ENCODE results near the gene DBNDD1. TPM values are rescaled to one million over a fixed set of nuclear protein-coding genes. Genes with fewer than 3 reads are reported as not detected.
"Not testable (repeated sequence)": the region's sequence is repeated elsewhere in the genome, so short reads cannot be mapped to it uniquely, and the experiment has no call there.

Gene DBNDD1
- total RNA-seq, 2 donors from 2014 or later, result 0.47 to 0.92 TPM

DNA sequence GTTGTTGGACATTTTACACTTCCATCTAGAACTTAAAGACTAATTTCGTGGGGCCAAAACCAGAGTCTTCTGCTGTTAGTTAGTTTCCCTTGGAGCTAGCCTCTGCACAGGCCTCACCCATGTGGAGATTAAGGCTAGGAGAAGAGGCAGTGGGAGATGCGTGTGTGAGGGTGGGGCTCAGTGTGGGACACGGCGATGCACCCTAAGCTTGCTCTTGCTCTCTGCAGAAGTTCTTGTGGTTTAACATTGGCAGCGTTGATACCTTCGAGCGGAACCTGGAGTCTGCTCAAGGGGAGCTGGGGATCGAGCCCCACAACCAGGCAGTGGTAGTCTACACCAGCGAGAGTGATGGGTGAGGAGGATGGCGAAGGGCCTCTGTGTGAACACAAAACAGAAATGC is 34.0 kb downstream of the DBNDD1 start:
- H3K36me3 Mint-ChIP-seq (ENCODE audit: low read depth), result peaks cover 6% of the 10 kb centered on the region

DNA sequence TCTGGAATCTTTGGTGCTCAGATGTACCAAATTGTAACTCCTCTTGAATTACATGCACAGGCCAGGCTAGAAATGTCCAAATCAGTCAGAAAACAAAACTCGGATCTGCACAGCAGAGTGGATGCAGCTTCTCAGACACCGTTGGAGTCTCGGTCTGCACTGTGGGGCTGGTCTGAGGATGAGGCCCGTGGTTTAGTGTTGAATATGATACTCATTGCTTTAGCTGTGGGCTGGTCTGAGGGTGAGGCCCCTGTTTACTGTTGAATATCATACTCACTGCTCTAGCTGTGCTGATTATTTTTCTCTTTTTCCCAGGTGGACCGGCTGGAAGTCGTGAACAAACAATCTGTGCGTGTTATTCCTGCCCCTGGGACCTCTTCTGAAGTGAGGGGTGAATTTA is 35.0 kb downstream of the DBNDD1 start:
- H3K9me3 ChIP-seq (ENCODE audit: control insufficient read depth, low read length, poor library complexity, severe bottlenecking), result no peaks in the 10 kb centered on the region
- ATAC-seq (no peak), DNase-seq (no peak)
- Mint-ChIP-seq H3K27me3 (no peaks in the 10 kb centered on the region), H3K4me1 (peaks cover 2% of the 10 kb centered on the region), H3K36me3 (ENCODE audit: low read depth) (peaks cover 8% of the 10 kb centered on the region), H3K27ac (no peak overlapping the region), H3K4me3 (no peak overlapping the region)

More for the DNA sequence above, 34.0 kb downstream of the DBNDD1 start:
- Mint-ChIP-seq H3K4me1 (peaks cover 2% of the 10 kb centered on the region), H3K27ac (no peak overlapping the region), H3K27me3 (no peaks in the 10 kb centered on the region), H3K4me3 (no peak overlapping the region)
- DNase-seq (no peak), ATAC-seq (no peak)
- H3K9me3 ChIP-seq (ENCODE audit: control insufficient read depth, low read length, poor library complexity, severe bottlenecking), result no peaks in the 10 kb centered on the region

DNA sequence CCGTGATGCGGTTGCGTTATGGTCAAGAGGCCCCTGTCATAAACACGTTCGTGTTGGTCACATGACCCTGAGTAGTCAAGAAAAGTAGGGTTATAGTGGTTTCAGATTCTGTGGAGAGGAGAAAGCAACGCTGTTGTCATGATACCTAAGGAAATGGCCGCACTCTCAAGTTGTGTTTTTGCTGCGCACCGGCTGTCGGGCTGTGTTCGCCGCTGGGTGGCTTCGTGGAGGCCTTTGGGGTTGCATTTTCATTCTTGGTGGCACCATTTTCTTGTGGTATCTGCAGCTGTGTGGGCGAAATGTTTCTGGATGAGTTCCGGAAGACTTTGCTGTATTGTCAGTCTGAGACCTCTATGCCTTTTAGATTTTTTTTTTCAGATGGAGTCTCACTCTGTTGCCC is 35.7 kb downstream of the DBNDD1 start:
- no peak overlapping the region for H3K27ac Mint-ChIP-seq
- peaks cover 7% of the 10 kb centered on the region for H3K36me3 Mint-ChIP-seq (ENCODE audit: low read depth)
- no peak overlapping the region for H3K4me3 Mint-ChIP-seq
- ATAC-seq, result no peak
- H3K27me3 Mint-ChIP-seq, result no peaks in the 10 kb centered on the region
- no peaks in the 10 kb centered on the region for H3K9me3 ChIP-seq (ENCODE audit: control insufficient read depth, low read length, poor library complexity, severe bottlenecking)
- peaks cover 2% of the 10 kb centered on the region for H3K4me1 Mint-ChIP-seq
- no peak for DNase-seq

DNA sequence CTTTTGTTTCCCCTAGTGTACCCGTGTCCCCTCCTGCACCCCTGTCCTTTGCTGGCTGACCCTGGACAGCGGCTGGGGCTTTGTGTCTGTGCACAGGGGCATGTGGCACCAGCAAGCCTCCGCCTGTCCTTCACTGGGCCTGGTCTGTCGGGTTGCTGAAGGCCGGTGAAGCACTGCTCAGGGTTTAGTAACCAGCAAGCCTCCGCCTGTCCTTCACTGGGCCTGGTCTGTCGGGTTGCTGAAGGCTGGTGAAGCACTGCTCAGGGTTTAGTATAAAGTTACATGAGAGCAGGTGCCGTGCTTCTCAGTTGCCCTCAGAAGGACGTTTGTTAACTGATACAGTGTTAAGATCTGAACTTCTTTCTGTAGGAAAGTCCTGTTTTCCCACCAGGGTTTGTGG is 36.9 kb downstream of the DBNDD1 start:
- no peak for ATAC-seq
- Mint-ChIP-seq H3K4me3 (no peak overlapping the region), H3K27ac (no peak overlapping the region), H3K36me3 (ENCODE audit: low read depth) (peaks cover 6% of the 10 kb centered on the region), H3K4me1 (peaks cover 4% of the 10 kb centered on the region), H3K27me3 (no peaks in the 10 kb centered on the region)
- no peaks in the 10 kb centered on the region for H3K9me3 ChIP-seq (ENCODE audit: control insufficient read depth, low read length, poor library complexity, severe bottlenecking)
- no peak for DNase-seq

DNA sequence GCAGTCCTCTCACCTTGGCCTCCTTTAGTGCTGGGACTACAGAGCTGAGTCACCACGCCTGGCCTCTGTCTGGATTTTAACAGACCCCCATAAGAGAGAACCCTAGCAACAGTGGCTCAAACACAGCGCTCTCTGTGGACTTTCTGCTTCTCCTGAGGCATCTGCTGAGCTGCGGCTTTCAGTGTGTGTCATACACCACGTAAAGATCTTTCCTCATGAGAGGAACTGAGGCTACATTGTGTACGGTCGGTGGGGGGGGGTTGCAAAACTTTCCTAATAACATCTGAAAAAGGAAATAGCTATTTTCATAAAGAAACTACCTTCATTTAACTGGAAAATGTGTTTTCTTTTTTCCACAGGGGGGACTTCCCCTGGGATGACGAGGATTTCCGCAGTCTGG is 37.8 kb downstream of the DBNDD1 start:
- Mint-ChIP-seq H3K27me3 (no peaks in the 10 kb centered on the region), H3K36me3 (ENCODE audit: low read depth) (peaks cover 6% of the 10 kb centered on the region), H3K27ac (no peak overlapping the region), H3K4me1 (peaks cover 4% of the 10 kb centered on the region), H3K4me3 (no peak overlapping the region)
- ATAC-seq, result no peak
- no peaks in the 10 kb centered on the region for H3K9me3 ChIP-seq (ENCODE audit: control insufficient read depth, low read length, poor library complexity, severe bottlenecking)
- DNase-seq, result no peak

DNA sequence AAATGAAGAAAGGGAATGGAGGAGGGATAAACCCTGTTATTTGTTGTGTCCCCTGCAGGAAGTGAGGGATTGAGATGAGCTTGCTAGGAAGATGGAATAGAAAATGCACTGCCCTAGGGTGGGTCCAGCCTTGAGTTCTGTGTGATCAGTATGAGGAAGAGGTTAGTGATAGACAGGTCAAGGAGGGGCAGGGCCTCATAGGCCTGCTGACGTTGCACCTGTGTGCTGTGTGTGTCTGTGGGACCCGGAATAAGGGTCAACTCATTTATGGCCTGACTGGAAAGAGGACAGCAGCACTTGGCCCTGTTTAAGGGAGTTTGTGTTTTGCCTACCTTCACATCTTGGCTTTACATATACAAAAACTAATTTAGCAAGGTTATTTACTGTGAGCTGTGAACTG is 44.4 kb downstream of the DBNDD1 start:
- Mint-ChIP-seq H3K27me3 (no peaks in the 10 kb centered on the region), H3K4me3 (peak overlapping the region; percentile 19), H3K4me1 (peaks cover 19% of the 10 kb centered on the region), H3K36me3 (ENCODE audit: low read depth) (no peaks in the 10 kb centered on the region), H3K27ac (no peak overlapping the region)
- DNase-seq, result no peak
- ATAC-seq, result no peak
- H3K9me3 ChIP-seq (ENCODE audit: control insufficient read depth, low read length, poor library complexity, severe bottlenecking), result no peaks in the 10 kb centered on the region

DNA sequence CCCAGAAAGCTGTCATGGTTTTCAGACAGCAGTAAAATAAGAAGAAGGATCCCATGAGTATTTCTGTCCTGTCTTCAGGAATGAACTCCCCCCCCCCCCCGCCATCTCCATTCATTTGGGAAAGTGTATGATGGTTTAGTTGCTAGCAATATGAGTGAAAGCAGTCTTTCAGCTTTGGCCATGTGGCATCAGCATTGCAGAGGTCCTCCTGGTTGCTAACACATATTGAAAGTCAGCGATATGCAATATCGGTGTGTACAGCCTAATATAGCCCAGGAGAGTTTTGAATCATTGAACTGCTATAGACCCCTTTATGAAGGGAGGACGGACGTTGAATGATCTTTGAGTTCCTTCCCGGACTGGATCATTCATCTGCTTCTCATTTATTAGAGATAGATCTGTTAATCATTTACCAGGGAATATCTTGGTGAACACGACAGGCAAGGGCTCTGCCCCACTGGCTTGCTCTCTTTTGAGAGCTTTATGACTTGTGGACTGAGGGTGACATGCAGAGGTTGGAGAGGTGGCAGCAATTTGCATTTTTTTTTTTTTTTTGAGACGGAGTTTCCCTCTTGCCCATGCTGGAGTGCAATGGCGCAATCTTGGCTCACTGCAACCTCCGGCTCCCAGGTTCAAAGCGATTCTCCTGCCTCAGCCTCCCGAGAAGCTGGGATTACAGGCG is 45.5 kb downstream of the DBNDD1 start:
- no peak for ATAC-seq
- H3K36me3 Mint-ChIP-seq (ENCODE audit: low read depth), result no peaks in the 10 kb centered on the region
- H3K4me1 Mint-ChIP-seq, result peaks cover 19% of the 10 kb centered on the region
- peak overlapping the region; percentile 99 for H3K4me3 Mint-ChIP-seq
- no peak overlapping the region for H3K27ac Mint-ChIP-seq
- DNase-seq, result no peak
- no peaks in the 10 kb centered on the region for H3K9me3 ChIP-seq (ENCODE audit: control insufficient read depth, low read length, poor library complexity, severe bottlenecking)
- no peaks in the 10 kb centered on the region for H3K27me3 Mint-ChIP-seq

DNA sequence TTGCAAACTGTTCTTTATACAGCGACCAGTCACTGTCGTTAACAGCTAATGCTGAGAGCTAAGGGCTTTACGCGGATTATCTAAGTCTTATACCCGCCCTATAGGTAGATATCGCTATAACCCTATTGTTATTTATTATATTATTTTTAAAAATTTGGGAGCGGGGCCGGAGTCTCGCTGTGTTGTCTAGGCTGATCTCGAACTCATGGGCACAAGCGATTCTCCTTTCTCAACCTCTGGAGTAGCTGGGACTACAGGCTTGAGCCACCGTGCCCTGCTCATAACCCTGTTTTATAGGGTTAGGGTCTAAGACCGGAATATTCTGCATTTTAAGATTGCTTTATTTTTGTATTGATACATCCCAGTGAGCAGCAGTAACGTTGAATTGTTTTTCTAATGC is 46.0 kb downstream of the DBNDD1 start:
- H3K4me1 Mint-ChIP-seq, result peaks cover 18% of the 10 kb centered on the region
- ATAC-seq (no peak), DNase-seq (no peak)
- H3K36me3 Mint-ChIP-seq (ENCODE audit: low read depth), result no peaks in the 10 kb centered on the region
- peak overlapping the region; percentile 97 for H3K27ac Mint-ChIP-seq
- H3K27me3 Mint-ChIP-seq, result no peaks in the 10 kb centered on the region
- H3K9me3 ChIP-seq (ENCODE audit: control insufficient read depth, low read length, poor library complexity, severe bottlenecking), result no peaks in the 10 kb centered on the region
- H3K4me3 Mint-ChIP-seq, result peak overlapping the region; percentile 99

DNA sequence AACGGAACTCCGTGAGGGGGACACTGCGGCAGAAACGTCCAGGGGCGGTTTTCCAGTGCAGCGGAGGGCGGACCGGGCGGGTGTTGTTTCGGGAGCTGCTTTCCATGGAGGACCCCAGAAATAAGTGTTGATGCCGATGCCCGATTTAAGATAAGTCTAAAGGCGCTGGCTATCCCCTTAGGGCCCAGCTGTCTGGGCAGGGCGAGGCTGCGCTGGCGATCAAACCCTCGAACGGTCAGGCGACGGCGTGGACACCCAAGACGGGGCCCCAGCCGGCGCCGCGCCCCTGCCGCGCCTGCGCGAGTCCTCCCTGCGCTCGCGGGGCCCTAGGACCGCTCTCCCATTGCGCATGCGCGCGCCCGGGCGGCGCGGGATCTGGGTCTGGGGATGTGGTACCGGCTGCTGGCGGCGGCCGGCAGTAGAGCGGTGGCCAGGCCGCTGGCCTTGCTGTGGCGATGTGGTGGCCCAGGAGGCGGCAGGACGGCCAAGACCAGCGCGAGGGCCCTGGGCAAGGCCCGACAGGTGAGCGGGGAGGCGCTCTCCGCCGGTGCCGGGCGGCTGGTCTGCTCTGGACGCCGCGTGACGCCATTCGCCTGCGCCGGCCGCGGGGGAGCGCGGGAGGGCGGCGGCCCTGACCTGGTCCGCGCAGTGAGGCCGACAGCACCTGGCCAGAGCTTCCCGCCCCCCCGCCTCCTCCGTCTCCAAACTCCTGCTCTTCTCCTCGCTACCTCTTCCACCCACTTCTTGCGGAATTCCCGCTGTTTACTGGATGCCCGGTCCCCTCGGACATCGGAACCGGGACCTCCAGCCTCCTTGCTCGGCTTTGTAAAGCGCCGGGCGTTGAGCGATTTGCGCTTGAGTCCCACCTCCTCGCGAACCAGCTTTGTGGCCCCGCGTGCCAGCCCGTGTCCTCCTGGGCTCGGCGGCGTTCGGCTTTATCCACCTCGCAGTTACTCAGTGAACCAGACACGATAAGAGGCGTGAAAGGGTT is 46.7 kb downstream of the DBNDD1 start:
- DNase-seq, result peak; percentile 88 to 93 (median 89)
- H3K4me1 Mint-ChIP-seq, result peaks cover 17% of the 10 kb centered on the region
- peak; percentile 93 for ATAC-seq
- H3K27ac Mint-ChIP-seq, result peak overlapping the region; percentile 97
- no peaks in the 10 kb centered on the region for H3K27me3 Mint-ChIP-seq
- no peaks in the 10 kb centered on the region for H3K9me3 ChIP-seq (ENCODE audit: control insufficient read depth, low read length, poor library complexity, severe bottlenecking)
- H3K36me3 Mint-ChIP-seq (ENCODE audit: low read depth), result no peaks in the 10 kb centered on the region
- H3K4me3 Mint-ChIP-seq, result peak overlapping the region; percentile 99

DNA sequence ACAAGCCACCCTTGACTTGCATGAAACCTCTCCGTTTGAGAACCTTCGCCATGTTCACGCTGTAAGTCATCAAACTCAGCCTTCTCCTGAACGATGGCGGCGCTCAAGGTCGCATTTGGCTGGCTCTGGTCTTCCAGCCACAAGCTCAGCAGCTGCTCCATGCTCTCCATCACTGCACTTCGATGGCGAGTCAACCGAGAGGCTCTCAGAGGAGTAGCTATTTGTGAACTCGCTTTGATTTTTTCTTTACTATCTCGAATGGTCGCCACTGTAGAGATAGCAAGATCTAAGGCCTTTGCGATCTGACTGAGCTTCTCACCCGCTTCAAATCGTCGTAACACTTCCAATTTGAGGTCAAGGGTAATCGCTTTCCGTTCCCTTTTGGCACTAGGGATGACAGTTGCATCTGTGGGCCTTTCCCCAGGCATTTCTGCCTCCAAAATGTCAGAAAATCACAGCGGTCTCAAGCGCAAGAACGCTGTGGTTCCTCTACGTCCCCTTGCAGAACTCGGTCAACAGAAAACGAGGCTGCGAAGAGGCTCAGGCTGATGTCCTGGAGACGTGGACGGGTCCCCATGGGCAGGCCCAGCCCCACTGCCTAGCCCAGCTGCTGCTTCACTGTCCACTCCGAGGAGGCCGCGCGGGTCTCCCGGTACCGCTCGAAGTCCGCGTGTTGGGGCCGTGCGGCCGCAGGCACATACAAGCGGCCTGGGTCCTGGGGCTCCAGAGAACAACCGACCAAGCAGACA is 47.6 kb downstream of the DBNDD1 start:
- peak overlapping the region; percentile 99 for H3K4me3 Mint-ChIP-seq
- DNase-seq, result peak in 1 of 3 donors; percentile 23
- H3K4me1 Mint-ChIP-seq, result peaks cover 17% of the 10 kb centered on the region
- H3K36me3 Mint-ChIP-seq (ENCODE audit: low read depth), result no peaks in the 10 kb centered on the region
- no peaks in the 10 kb centered on the region for H3K9me3 ChIP-seq (ENCODE audit: control insufficient read depth, low read length, poor library complexity, severe bottlenecking)
- no peaks in the 10 kb centered on the region for H3K27me3 Mint-ChIP-seq
- ATAC-seq, result no peak
- peak overlapping the region; percentile 97 for H3K27ac Mint-ChIP-seq

DNA sequence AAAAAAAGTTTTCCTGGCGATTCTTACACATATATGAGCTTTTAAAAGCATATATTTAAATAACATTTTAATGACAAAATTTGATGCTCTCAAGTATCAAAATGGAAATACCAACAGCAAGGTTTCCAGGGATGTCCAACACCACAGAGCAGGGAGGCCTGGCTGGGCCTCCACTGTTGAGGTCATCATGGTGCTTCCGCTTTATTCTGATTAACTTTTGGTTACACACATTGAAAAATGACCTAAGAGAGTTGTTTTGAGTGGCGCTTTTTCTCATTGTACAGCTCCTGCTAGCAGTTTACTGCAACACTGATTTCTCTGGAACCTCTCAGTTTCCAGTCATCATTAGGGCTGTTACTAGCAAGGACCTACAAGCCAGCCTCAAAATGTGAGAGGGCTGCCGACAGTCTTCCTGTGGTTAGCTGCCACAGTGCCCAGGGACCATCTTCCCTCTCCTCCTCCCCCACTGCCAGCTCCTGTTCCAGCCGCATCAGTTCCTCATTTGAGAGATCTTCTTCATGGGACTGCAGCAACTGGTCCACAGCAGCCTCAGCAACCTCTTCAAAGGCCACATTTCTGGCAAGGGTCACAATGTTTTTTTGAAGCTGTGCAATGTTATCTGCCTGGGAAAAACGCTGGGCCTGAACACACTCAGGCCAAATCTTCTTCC is 49.4 kb downstream of the DBNDD1 start:
- H3K36me3 Mint-ChIP-seq (ENCODE audit: low read depth), result no peaks in the 10 kb centered on the region
- H3K27me3 Mint-ChIP-seq, result no peaks in the 10 kb centered on the region
- ATAC-seq (no peak), DNase-seq (no peak)
- peaks cover 16% of the 10 kb centered on the region for H3K4me1 Mint-ChIP-seq
- peak overlapping the region; percentile 47 for H3K27ac Mint-ChIP-seq
- no peaks in the 10 kb centered on the region for H3K9me3 ChIP-seq (ENCODE audit: control insufficient read depth, low read length, poor library complexity, severe bottlenecking)
- H3K4me3 Mint-ChIP-seq, result no peak overlapping the region

DNA sequence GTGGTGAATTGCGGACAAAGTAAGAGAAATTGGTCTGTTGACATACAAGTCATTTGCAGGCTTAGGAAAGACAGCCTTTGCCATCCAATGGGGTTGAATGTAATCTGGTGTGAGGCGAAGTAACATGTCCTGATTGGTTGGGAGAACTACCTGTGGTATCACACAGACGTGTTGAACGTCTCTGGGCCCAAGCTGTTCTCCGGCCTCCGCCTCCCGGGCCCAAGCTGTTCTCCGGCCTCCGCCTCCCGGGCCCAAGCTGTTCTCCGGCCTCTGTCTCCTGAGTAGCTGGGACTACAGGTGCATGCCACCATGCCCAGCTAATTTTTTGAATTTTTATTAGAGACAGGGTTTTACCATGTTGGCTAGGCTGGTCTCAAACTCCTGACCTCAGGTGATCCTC is 51.2 kb downstream of the DBNDD1 start:
- not testable (repeated sequence) for H3K27ac Mint-ChIP-seq; ATAC-seq; H3K4me1 Mint-ChIP-seq; DNase-seq; H3K27me3 Mint-ChIP-seq; H3K9me3 ChIP-seq (ENCODE audit: control insufficient read depth, low read length, poor library complexity, severe bottlenecking); H3K4me3 Mint-ChIP-seq; H3K36me3 Mint-ChIP-seq (ENCODE audit: low read depth)

Measured in T-helper 17 cell (primary cell).